Medulla oblongata (tissue), 1 donor: ENCODE results near the gene MTFR1L.
A peak's percentile ranks its signal among the peaks of the same experiment; 100 is the strongest.

Experiments used
- DNase-seq: peaks from one replicate; pipeline ENCODE4 v3.0.0-alpha.2; 2015; ENCODE audit errors: extremely low spot score

The MTFR1L gene

DNA sequence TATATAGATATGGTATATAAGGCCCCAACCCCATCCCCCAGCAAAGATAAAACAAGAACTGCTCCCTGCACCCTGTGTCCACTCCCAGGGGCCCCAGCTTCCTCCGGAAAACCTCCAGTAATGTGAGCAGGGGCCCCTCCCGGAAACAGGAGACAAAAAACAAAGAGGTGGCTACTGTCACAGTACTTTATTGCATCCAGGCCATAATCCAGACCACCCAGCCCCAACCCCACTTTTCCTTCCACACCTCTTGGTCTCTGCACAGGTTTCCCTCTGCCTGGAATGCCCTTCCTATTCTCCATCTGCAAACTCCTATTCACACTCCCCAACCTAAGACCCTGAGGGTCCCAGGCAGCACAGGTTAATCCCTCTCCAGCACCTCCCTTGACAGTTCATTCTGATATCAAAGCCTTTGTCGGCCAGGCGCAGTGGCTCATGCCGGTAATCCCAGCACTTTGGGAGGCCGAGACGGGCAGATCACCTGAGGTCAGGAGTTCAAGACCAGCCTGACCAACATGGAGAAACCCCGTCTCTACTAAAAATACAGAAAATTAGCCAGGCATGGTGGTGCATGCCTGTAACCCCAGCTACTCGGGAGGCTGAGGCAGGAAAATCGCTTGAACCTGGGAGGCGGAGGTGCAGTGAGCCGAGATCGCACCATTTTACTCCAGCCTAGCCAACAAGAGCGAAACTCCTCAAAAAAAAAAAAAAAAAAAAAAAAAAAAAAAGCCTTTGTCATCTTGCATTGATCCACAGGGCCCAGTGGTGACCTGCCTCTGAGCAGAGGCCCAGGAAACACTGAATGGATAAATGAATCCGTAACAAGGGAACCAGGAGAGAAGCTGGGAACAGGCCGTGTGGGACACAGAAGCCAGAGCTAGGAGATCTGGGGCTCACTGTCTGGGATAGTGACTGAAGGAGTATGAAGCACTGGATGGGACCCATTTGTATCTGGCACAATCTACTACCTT is 41.8 kb downstream of the MTFR1L start:
- DNase-seq: peak; percentile 38

DNA sequence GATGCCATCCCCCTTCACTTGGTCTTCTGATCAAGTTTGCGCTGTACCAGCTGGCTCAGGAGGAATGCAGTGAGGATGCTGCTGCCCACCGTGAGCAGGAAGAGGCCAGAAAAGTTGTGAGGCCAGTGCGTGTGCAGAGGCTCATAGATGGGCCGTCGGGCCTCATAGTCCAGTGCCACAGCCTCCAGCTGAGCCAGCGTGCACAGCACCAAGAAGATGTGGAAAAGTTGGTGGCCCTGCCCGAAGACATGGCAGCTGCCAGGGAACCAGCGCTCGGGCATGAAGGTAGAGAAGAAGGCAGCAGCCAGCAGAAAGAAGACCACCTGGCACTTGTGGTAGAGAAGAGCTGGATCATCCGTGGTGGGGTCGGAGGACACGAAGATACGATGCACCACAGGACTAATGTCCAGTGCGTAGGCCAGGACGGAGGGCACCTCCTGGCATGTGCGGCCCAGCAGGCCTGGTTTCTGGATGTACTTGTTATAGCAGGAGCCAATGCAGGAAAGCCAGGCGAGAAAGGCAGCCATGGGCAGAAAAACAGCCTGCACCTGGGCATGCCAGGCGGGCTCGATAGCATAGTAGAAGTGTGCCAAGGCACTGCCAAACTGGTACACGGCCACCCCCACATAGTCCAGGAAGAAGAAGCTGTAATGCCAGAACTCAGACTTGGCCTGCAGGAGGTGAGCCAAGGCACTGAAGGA is 43.2 kb downstream of the MTFR1L start:
- DNase-seq: no peak

DNA sequence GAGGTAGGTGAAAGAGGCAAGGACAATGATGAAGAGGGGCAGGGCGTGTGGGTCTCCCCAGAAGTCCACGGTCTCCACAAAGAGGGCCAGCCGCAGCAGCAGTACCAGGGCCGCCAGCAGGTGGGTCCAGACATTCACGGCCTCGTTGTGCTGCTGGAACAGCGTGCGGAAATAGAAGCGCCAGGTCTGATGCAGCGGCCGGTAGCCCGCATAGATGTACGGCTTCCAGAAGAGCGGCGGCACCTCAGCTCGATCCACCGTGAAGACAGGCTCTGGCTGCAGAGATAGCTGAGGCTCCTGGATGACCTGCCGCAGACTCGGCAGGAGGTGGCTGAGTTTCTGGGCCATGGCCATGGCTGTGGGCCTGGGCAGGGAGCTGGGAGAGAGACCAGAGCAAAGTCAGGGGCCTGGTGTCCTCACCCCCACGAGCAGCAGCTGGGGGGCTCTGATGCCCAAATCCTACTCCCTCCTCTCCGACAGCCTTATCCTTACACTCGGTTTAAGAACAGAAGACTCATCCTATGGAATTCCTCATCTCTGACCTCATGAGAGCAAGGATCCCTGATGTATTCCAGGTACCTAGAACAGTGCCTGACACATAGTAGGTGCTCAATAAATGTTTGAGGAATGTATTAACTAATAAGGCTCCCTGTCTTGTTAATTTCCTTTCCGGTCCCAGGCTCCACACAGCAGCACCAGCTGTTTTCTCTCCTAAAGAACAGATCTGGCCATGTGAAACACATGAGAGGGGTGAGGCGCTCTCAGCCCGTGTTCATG is 43.9 kb downstream of the MTFR1L start:
- DNase-seq: no peak

DNA sequence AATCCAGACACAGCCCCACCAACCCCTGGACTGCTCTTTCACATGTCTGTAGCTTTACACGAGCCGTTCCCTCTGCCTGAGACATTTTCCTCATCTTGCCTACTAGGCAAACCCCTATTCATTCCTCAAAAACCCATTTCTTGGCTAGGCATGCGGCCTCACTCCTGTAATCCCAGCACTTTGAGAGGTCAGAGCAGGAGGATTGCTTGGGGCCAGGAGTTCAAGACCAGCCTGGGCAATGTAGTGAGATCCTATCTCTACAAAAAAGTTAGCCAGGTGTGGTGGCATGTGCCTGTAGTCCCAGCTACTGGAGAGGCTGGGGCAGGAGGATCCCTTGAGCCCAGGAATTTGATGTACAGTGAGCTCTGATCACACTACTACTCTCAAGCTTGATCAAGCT is 44.7 kb downstream of the MTFR1L start:
- DNase-seq: no peak

DNA sequence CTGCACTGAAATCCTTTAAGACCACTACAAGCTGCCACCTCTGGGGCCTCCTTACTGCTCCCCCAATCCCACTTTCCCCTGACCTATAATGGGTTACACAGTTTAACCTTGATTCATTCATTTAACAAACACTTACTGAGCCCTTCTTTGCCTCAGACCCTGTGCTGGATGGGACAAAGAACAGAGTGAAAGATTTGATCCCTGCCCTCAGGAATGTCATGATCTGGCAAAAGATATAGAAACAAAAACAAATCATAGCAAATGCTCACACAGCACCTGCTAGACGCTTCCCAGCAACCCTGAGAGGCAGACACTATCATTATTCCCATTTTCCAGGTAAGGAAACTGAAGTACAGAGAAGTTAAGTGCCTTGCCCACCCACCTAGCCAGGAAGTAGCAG is 46.5 kb downstream of the MTFR1L start:
- no peak for DNase-seq

DNA sequence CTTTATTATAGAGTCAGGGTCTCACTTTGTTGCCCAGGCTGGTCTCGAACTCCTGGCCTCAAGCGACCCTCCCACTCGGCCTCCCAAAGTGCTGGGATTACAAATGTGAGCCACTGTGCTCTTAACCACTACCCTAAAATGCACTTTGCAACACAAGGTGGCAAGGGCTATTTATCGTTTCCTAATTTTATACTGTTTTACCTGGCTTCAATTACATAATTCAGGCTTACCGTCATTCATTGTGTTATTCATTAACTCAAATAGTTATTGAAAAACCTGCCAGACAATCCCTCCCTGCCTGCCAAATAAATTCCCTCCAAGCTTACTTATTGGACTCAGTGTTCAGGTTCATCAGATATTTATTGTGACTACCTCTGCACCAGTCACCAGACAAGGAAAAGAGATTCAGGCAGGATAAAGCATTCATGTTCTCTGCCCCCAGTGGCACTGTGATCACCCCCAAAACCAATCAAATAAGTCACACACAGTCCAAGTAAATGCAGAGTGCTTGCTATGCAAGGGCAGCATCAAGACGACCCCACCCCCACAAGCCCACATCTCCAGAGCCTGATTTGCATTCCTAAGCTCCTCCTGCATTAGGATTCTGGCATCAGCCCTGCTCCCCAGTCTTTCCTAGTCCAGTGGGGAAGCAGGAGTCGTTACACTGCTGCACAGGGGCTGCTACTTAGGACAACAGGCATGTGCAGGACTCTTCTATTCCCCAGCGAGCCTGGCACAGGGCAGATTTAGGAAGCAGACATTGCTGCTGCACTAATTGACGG is 47.6 kb downstream of the MTFR1L start:
- DNase-seq: no peak

DNA sequence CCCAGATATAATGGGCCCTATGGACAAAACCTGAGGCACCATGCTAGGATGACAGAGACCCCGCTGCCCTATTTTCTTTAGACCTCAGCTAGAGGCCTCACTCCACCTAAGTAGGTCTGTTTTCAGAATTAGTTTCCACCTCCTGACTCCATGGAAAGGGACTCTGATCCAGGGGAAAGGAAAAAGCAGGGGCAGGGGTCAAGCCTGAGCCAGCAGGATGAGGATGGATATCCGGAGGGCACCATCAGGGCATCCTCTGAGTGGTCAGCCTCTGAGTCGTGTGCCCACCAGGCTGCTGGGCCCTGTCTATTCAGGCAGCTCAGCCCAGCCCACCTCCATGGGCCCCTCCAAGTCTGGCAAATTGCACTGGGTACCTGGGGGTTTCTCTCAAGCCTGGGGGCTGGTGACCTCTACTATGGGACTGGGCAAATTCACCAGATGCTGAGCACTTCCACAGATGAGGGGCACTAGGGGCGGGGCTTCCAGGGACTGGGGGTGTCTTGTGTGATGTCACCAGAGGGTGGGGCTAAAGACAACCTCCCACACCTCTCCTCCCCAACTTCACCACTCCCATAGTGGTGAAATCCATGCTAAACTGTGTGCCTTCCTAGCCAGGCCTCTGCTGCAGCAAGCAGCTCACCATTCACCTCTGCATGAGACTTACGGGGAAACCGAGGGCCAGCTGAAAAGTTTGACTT is 50.3 kb downstream of the MTFR1L start:
- DNase-seq: no peak

DNA sequence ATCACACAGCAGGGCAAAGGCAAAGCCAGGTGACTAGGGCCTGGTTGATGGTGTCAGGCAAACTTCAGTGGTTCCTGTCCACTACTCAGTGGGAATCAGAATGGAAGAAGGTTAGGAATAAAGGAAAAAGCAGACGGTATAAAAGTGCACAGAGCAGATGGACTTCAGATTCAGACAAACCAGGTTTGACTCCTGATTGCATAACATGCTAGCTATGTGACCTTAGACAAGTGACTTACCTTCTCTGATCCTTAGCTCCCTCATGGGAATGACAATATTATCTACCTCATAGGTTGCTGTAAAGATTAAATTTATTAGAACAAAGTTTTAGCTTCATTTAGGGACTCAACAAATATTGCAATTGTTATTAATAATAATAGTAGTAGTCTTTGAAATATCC is 50.9 kb downstream of the MTFR1L start:
- DNase-seq: no peak

DNA sequence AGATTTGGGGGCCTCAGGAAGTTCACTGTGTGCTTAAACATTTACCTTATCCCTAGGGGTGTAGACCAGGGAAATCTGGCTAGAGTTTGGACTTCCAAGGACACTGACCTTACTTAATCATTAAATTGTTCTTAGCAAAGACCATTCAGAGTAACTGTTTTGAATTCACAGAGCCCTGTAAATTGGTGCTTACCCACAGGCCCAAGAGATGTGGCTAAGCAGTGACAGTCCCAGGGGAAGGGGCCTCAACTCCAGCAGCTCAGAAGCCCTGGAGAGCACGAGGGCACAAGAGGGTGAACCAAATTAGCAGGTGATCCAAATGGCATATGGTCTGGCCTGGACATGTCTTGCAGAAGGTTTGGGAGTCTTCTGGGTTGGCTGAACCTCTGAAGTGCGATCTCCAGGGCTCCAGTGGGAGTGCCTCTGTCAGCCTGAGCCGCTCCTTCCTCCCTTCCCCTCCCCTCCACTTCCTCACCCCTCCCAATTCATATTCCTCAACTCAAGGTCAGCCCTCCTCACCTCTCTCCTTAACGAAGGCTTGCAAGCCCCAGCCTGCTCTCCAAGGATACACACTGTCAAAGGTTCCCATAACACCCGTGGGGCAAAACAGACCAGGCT is 51.4 kb downstream of the MTFR1L start:
- no peak for DNase-seq

DNA sequence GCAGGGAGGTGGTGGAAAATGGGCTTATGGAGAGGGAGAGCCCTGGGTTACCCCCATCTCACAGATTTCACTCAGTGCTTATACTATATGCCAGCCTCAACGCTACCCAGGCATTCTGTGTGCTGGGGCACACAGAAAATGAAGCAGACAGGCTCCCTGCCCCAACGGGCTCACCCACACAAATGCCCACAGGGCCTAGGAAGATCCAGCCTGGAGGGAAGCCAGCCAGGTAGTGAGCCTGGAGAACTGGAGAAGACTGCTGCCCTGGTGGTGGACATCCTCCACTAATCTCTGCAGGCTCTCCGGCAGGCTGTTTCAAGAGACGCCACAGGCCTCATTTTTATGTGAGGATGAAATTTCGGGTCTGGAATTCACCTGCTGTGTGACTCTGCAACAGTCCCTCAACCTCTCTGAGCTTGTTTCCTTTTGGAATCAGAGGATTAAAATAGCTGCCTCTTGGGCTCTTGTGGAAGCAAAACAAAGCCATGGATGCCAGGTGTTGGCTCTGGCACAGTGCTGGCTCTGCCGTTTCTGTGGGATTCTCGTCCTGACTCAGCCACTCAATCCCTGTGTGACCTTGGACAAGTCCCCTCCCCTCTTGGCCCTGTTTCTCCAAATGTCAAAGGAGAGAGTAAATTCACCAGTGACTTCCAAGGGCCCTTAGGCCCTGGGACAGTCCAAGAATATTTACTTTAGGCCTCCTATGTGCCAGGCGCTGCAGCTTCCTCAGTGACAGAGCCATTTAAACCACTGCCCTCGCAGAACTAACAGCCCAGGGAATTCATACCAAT is 52.1 kb downstream of the MTFR1L start:
- no peak for DNase-seq

DNA sequence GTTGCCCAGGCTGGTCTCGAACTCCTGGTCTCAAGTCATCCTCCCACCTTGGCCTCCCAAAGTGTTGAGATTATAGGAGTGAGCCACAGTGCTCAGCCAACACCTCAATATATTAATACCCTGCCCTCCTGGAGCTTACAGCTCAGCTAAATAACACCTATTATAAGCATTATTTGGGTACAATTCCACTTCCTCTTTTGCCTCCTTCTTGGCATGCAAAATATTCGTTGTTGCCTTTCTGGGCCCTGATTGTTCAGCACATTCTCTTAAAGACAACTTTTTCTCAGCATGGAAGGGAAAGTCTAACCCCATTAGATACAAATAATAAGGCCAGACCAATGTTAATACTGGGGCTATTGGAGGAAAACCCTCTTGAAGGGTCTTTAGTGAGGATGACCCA is 53.0 kb downstream of the MTFR1L start:
- no peak for DNase-seq

DNA sequence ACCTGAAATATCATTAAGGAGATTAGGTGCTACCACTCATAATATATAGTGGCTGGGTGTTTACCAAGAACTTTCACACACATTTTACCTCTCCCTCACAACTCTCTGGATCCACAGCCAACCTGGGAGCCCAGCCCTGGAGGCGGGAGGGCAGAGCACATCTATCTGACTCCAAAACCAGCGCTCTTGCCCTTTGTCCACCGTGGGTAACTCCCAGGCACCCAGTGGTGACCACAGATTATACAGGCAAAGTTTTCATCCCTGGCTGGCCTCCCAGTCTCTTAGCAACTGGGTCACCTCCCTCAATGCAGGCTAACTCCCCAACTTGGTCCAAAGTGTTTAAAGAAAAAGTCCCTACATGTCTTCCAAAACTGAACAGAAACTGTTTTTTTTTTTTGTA is 53.4 kb downstream of the MTFR1L start:
- DNase-seq: peak; percentile 52

DNA sequence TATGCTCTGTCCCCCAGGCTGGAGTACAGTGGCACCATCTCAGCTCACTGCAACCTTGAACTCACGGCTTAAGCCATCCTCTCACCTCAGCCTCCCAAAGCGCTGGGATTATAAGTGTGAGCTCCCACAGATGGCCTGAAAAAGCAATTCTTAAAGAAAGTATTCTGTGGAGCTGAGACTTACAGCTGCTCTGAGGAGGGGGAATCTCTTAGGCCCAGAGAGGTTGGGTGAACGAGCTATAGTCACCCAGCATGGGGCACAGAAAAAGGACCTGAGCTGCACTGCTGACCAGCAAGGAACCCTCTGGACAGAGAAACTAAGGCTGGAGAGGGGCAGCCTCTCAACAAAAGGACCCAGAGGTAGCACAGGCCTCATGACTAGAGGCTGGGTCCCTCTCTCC is 54.5 kb downstream of the MTFR1L start:
- no peak for DNase-seq

DNA sequence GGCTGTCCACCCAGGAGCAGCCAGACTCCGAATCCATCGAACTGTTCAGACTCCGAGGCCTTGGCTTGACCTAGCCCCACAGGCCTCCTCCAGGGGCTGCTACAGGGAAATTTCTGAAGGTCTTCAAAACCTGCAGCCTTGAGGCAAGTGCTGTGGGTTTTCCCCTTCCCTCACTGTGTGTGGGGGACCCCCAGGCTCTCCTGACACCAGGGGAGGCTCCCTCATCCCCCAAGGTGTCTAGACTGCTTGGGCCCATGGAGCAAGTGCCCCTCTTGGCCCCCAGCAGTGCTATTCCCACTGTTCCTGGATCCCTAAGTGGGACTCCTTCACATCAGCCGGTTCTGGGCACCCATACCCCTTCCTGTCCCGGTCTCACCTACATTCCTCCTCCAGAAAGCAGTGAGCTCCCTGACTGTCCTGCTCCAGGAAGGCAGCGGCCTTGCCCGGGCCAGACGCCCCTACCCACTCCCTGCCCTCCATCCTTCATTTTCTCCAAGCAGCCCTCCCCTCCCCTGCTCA is 54.9 kb downstream of the MTFR1L start:
- DNase-seq: no peak

DNA sequence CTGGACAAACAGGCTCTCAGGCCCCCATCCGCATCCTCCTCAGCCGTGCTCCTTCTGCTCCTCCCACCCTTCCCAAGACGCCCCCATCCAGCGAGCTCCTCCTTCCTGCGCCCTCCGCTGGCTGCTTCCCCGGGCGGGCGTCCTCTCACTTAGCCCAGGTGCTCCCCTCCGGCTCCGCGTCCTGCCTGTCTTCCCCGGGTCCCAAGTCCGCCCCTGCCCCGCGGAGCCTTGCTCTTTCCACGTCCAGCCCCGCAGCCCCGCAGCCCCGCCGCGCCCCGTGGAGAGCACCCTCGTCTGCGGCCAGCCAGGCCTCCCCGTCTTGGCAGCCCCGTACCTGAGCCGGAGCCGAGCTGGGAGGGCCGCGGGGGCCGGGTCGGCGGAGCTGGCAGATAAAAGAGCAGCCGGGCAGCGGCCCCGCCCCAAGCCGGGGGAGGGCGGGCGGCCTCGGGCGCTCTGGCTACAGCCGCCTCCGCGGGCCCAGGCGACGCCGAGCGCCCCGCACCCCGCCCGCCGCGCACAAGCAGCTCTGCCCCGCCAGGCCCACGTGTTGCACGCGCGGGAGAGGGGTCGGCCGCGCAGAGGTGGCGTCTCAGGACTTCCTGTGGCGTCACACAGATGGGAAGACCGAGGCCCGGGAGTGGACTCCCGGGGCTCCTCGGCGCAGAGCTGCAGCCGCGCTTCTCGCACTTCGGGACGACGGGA is 55.6 kb downstream of the MTFR1L start, which contains the start of gene PAQR7:
Gene PAQR7 (minus strand): TSS at position 555 of the 702 bp plus-strand sequence. CDS start 11,869 bp downstream, outside the sequence.
- peak; percentile 84 for DNase-seq

DNA sequence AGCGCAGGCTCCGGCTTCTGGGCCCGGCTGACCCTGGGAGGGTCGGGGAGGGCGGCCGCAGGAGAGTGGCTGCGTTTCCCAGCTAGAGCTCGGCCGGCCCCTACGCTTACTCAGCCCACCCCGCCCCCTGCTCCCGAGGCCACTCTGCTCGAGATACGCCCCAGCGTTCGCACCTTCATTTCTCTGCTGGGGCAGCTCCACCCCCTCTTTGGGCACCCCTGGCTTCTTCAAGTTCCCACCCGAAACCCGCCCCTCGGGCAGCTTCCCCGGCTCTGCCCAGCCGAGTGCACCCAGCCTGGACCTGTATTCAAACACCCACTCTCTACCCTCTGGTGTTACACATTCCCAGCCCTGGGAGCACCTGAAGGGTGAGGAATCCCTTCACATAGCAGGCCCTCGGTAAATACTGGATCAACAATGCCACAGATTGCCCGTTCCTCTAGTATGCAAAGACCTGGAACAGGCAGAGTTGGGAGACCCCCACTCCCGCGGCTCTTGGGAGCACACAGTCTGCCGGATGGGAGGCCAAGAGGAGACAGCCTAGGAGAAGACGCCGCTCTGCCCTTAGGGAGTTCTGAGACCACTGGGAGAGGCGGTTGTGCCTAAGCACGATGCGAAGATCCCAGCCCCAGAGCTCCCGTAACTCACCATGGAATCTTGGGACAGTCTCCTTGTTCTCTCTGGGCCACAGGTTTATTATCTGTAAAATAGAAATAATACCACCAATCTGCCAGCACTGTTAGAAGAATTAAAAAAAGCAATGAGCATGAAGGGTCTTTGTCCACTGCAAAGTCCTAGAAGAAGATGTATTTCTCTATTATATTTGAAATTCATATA is 56.3 kb downstream of the MTFR1L start:
- no peak for DNase-seq

DNA sequence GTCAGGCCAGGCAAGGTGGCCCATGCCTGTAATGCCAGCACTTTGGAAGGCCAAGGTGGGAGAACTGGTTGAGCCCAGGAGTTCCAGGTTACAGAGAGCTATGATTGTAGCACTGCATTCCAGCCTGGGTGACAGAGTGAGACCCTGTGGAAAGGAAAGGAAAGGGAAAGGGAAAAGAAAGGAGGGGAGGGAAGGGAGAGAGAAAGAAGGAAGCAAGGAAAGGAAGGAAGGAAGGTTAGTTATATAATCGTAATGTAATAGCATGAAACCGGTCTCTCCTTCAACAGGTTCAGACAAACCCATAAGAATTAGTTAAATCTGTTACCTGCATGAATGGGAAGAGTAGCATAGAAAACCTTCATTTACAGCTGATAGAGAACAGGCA is 56.9 kb downstream of the MTFR1L start:
- no peak for DNase-seq

DNA sequence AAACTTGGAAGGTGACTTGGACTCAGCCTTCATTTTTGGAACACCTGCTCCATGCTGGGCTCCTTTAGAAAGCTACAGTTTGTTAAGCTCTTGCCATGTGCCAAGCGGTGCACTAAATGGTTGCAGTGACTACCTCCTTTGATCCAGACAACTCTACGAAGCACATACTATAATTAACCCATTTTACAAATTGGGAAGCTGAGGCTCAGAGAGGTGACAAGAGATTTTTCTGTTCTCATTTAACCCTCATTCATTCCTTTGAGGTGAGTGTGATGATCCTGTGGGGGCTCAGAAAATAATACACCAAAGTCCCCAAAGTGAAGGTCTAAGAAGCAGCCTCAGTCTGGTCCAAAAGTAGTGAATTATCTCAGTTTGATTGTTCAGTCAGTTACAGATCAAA is 57.4 kb downstream of the MTFR1L start:
- no peak for DNase-seq
